Kidney epithelial cell (primary cell): ENCODE data around the gene RCVRN. TPM values are rescaled to one million over a fixed set of nuclear protein-coding genes. Genes with fewer than 3 reads are reported as not detected.

Source experiments
- DNase-seq: peaks from one replicate; pipeline ENCODE4 v3.0.0-alpha.2; 2010; ENCODE audit warnings: low read depth
- H3K27me3 ChIP-seq: 2 replicates; pipeline ENCODE4 v1.6.0; 2011; ENCODE audit warnings: low read length; ENCODE audit not compliant: control insufficient read depth, insufficient read depth
- H3K36me3 ChIP-seq: 2 replicates; pipeline ENCODE4 v1.5.1; 2011; ENCODE audit warnings: low read length; ENCODE audit not compliant: control insufficient read depth, insufficient read depth
- H3K4me3 ChIP-seq: 2 replicates; pipeline ENCODE4 v1.5.1; 2011; ENCODE audit warnings: low read depth, mild to moderate bottlenecking, control low read depth, low read length
- CTCF ChIP-seq: IDR thresholded peaks from 2 replicates; pipeline ENCODE4 v1.5.1; 2011; ENCODE audit warnings: mild to moderate bottlenecking, moderate library complexity, low read length, control low read depth, inconsistent platforms; ENCODE audit not compliant: insufficient read depth, poor library complexity, severe bottlenecking
- total RNA-seq: library from RNA; depleted of rRNA; stranded (reverse); fragments of >200 nt; gene quantifications from 2 replicates; pipeline ENCODE4 v1.2.3, GENCODE V29; 2015

RCVRN gene
- total RNA-seq, 1 donor from 2014 or later: 0.21 TPM

- peaks cover 2% of the 10 kb centered on the region for H3K27me3 ChIP-seq
- no peak overlapping the region for H3K4me3 ChIP-seq
- no peaks in the 10 kb centered on the region for H3K36me3 ChIP-seq
- DNase-seq: no peak
- no peak for TF ChIP-seq CTCF
Measured at GRCh38 chr17:9900044-9900594, 5.0 kb downstream of the RCVRN start.

- no peak for DNase-seq
- Histone ChIP-seq H3K36me3 (no peaks in the 10 kb centered on the region), H3K27me3 (peaks cover 2% of the 10 kb centered on the region), H3K4me3 (no peak overlapping the region)
- TF ChIP-seq CTCF: no peak
Measured at GRCh38 chr17:9899280-9900043, 5.6 kb downstream of the RCVRN start.

- Histone ChIP-seq H3K36me3 (no peaks in the 10 kb centered on the region), H3K27me3 (peaks cover 2% of the 10 kb centered on the region), H3K4me3 (no peak overlapping the region)
- TF ChIP-seq CTCF: no peak
- no peak for DNase-seq
Measured at GRCh38 chr17:9898812-9899211, 6.3 kb downstream of the RCVRN start.

- no peak for TF ChIP-seq CTCF
- no peaks in the 10 kb centered on the region for H3K36me3 ChIP-seq
- peaks cover 2% of the 10 kb centered on the region for H3K27me3 ChIP-seq
- no peak overlapping the region for H3K4me3 ChIP-seq
- DNase-seq: no peak
Measured at GRCh38 chr17:9897372-9897968, 7.6 kb downstream of the RCVRN start.

- H3K27me3 ChIP-seq: peaks cover 2% of the 10 kb centered on the region
- DNase-seq: no peak
- H3K4me3 ChIP-seq: no peak overlapping the region
- no peak for TF ChIP-seq CTCF
- no peaks in the 10 kb centered on the region for H3K36me3 ChIP-seq
Measured at GRCh38 chr17:9895923-9896322, 9.1 kb downstream of the RCVRN start.
